ENCODE data around the gene C17orf50. TPM values are rescaled to one million over a fixed set of nuclear protein-coding genes. Genes with fewer than 3 reads are reported as not detected.

Gene C17orf50
- total RNA-seq, 2 experiments from 2014 or later: not detected

GRCh38 chr17:35775039-35775438 lies 14.4 kb downstream of the C17orf50 start:
- ATAC-seq (ENCODE audit: poor library complexity) (no peak), DNase-seq (no peak)
- POLR2A ChIA-PET: interaction anchor here (1.0 kb wide), 1 partner anchor 11 kb away, joined by 3 read pairs; no protein-coding TSS in a partner anchor
- Histone ChIP-seq H3K4me1 (ENCODE audit: insufficient read depth, low read length) (no peaks in the 10 kb centered on the region), H3K27me3 (ENCODE audit: control insufficient read depth in 1 of 2, insufficient read depth in 2 of 2, low read length in 2 of 2) (peaks cover 0 to 2% of the 10 kb centered on the region in 2 experiments), H3K4me3 (ENCODE audit: low read length) (no peak overlapping the region), H3K36me3 (ENCODE audit: insufficient read depth, low read length) (no peaks in the 10 kb centered on the region), H3K9me3 (ENCODE audit: control insufficient read depth in 1 of 2, insufficient read depth in 1 of 2, low read length in 2 of 2) (no peaks in the 10 kb centered on the region), H3K27ac (ENCODE audit: low read depth in 1 of 2, low read length in 2 of 2) (no peak overlapping the region)
- intact Hi-C loops (cut with DNase I, micrococcal nuclease): no loop called here
- Mint-ChIP-seq H3K27me3 (no peaks in the 10 kb centered on the region), H3K9me3 (no peaks in the 10 kb centered on the region), H3K27ac (no peak overlapping the region), H3K4me3 (no peak overlapping the region), H3K4me1 (ENCODE audit: low read depth) (no peaks in the 10 kb centered on the region), H3K36me3 (ENCODE audit: low read depth) (peaks cover 5% of the 10 kb centered on the region)
- CTCF ChIA-PET: interaction anchor here (1.3 kb wide), 1 partner anchor 11 kb away, joined by 6 read pairs; no protein-coding TSS in a partner anchor
- TF ChIP-seq CTCF (IDR thresholded peaks at IDR 0.05): no peak

- peaks cover 5% of the 10 kb centered on the region for H3K36me3 Mint-ChIP-seq (ENCODE audit: low read depth)
- no peak overlapping the region for H3K4me3 Mint-ChIP-seq
- Histone ChIP-seq H3K4me3 (ENCODE audit: low read length) (no peak overlapping the region), H3K27ac (ENCODE audit: low read depth in 1 of 2, low read length in 2 of 2) (no peak overlapping the region), H3K36me3 (ENCODE audit: insufficient read depth, low read length) (no peaks in the 10 kb centered on the region), H3K27me3 (ENCODE audit: control insufficient read depth in 1 of 2, insufficient read depth in 2 of 2, low read length in 2 of 2) (peaks cover 0 to 2% of the 10 kb centered on the region in 2 experiments), H3K4me1 (ENCODE audit: insufficient read depth, low read length) (no peaks in the 10 kb centered on the region), H3K9me3 (ENCODE audit: control insufficient read depth in 1 of 2, insufficient read depth in 1 of 2, low read length in 2 of 2) (no peaks in the 10 kb centered on the region)
- no peaks in the 10 kb centered on the region for H3K4me1 Mint-ChIP-seq (ENCODE audit: low read depth)
- intact Hi-C loops (cut with DNase I, micrococcal nuclease): no loop called here
- POLR2A ChIA-PET: interaction anchor here (1.0 kb wide), 1 partner anchor 11 kb away, joined by 3 read pairs; no protein-coding TSS in a partner anchor
- H3K27me3 Mint-ChIP-seq: no peaks in the 10 kb centered on the region
- TF ChIP-seq CTCF (IDR thresholded peaks at IDR 0.05): no peak
- CTCF ChIA-PET: interaction anchor here (1.3 kb wide), 1 partner anchor 11 kb away, joined by 6 read pairs; no protein-coding TSS in a partner anchor
- DNase-seq (no peak), ATAC-seq (ENCODE audit: poor library complexity) (no peak)
- no peak overlapping the region for H3K27ac Mint-ChIP-seq
- H3K9me3 Mint-ChIP-seq: no peaks in the 10 kb centered on the region
Observed at GRCh38 chr17:35775583-35775982, 14.9 kb downstream of the C17orf50 start.

DNA sequence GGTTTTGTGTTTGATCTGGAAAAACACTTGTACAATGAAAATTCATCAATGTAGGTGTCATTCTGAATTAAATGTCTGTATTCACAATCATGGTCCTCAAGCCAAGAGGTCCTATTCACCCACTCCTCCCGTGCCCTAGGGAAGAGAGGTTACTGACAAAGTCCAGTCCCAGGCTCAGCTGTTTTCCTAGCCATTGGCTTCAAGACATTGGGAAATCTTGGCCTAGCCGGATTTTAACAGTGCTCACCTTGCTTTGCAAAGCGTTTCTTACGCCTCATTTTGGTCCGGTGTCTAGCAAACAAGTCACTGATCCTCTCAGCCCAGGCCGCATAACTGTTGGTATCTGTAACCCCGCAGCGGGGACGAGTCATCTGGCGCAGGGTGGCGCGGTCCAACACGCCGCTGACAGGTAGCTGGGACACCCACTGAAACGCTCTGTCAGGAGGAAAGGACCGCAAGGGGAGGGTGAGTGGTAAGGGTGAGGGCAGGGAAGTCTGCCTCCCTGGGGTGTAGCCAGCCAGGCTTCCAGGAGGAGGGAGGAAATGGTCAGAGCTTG lies 18.0 kb downstream of the C17orf50 start:
- Mint-ChIP-seq H3K9me3 (no peaks in the 10 kb centered on the region), H3K27me3 (no peaks in the 10 kb centered on the region), H3K4me3 (no peak overlapping the region), H3K36me3 (ENCODE audit: low read depth) (peaks cover 5% of the 10 kb centered on the region), H3K4me1 (ENCODE audit: low read depth) (no peaks in the 10 kb centered on the region), H3K27ac (no peak overlapping the region)
- ATAC-seq (ENCODE audit: poor library complexity): no peak
- Histone ChIP-seq H3K36me3 (ENCODE audit: insufficient read depth, low read length) (no peaks in the 10 kb centered on the region), H3K9me3 (ENCODE audit: control insufficient read depth in 1 of 2, insufficient read depth in 1 of 2, low read length in 2 of 2) (no peaks in the 10 kb centered on the region), H3K4me3 (ENCODE audit: low read length) (no peak overlapping the region), H3K27ac (ENCODE audit: low read depth in 1 of 2, low read length in 2 of 2) (no peak overlapping the region), H3K4me1 (ENCODE audit: insufficient read depth, low read length) (no peaks in the 10 kb centered on the region), H3K27me3 (ENCODE audit: control insufficient read depth in 1 of 2, insufficient read depth in 2 of 2, low read length in 2 of 2) (no peaks in the 10 kb centered on the region)
- TF ChIP-seq CTCF (IDR thresholded peaks at IDR 0.05): no peak
- CTCF ChIA-PET: interaction anchor here (0.6 kb wide), 1 partner anchor 170 kb away, joined by 3 read pairs; no protein-coding TSS in a partner anchor
- POLR2A ChIA-PET: no interaction called here
- intact Hi-C loops (cut with DNase I, micrococcal nuclease): no loop called here
- no peak for DNase-seq

All from CD4-positive, alpha-beta T cell (primary cell).